Transverse colon (tissue), 4 donors: ENCODE data around the gene SNX8.

Source experiments
- EP300 ChIP-seq: sonication (generic); formaldehyde crosslinking; IDR thresholded peaks from one replicate; pipeline ENCODE4 v1.6.1; 2017; ENCODE audit warnings: antibody characterized with exemption, low read depth
- POLR2AphosphoS5 ChIP-seq, 3 donors: sonication (generic); formaldehyde crosslinking; IDR thresholded peaks; one replicate each; pipeline ENCODE4 v1.6.1; 2016; ENCODE audit warnings: antibody characterized with exemption in 3 of 3
- TF ChIP-seq, protein P1 (sequence below), 5 experiments: fragments of 200-600 bp in 3 of 5; fragments of 450-650 bp in 2 of 5; sonication (generic) in 3 of 5; IDR thresholded peaks; 1 replicate in 2 of 5; 2 replicates in 3 of 5; pipeline ENCODE4 v1.5.1; 2016 to 2017; ENCODE audit warnings: antibody characterized with exemption in 5 of 5, inconsistent platforms in 3 of 5, mild to moderate bottlenecking in 2 of 5, moderate library complexity in 1 of 5

DNA sequence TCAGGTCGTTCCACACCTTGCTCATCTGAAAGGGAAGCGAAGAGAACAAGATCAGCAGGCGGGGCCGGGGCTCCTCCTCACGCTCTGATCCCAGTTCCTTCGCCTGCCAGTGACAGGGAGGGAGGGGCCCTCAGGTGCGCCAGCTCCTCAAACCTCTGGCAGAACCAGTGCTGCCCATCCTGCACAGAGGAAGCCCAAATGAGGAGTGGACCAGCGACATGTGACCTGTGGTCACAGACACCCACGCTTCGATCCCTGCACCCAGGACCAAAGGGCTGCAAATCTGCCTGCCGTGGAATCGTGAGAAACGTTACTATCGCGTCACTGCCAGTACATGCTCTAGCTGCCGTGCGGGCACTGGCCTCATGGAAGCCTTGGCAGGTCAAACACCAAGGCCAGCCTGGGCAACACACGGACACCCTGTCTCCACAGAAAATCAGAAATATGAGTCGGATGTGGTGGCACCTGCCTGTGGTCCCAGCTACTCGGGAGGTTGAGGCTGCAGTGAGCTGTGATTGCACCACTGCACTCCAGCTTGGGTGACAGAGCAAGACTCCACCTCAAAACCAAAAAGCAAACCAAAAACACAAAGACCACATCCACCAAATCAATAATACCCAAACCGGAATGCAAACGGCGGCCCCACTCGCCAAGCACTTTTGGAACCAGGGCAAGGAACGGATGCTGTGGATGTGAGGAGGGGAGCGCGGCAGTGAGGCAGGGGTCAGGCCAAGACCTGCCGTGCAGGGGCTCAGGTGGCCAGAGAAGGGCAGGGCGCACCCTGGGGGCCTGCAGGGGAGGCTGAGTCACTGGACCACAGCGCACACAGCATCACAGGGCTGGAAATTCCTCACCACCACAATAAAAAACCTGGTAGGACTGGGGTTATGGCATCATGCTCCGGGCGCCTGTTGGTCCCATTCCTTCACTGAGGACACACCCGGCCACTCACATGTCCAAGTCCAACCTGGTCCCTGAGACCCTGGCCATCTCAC lies 58.8 kb downstream of the SNX8 start:
- TF ChIP-seq, protein P1, sequence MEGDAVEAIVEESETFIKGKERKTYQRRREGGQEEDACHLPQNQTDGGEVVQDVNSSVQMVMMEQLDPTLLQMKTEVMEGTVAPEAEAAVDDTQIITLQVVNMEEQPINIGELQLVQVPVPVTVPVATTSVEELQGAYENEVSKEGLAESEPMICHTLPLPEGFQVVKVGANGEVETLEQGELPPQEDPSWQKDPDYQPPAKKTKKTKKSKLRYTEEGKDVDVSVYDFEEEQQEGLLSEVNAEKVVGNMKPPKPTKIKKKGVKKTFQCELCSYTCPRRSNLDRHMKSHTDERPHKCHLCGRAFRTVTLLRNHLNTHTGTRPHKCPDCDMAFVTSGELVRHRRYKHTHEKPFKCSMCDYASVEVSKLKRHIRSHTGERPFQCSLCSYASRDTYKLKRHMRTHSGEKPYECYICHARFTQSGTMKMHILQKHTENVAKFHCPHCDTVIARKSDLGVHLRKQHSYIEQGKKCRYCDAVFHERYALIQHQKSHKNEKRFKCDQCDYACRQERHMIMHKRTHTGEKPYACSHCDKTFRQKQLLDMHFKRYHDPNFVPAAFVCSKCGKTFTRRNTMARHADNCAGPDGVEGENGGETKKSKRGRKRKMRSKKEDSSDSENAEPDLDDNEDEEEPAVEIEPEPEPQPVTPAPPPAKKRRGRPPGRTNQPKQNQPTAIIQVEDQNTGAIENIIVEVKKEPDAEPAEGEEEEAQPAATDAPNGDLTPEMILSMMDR (IDR thresholded peaks at IDR 0.05), result no peak
- no peak for TF ChIP-seq POLR2AphosphoS5 (IDR thresholded peaks at IDR 0.05)
- no peak for TF ChIP-seq EP300
